Lung (tissue), 12 donors: ENCODE data around the gene TMEFF2. TPM values are rescaled to one million over a fixed set of nuclear protein-coding genes. Genes with fewer than 3 reads are reported as not detected.

Source experiments
- ATAC-seq: fragments of 200-7000 bp; cut with Tn5 transposase; one replicate; pipeline ENCODE4 v1.9.1; 2020; ENCODE audit warnings: moderate number of reproducible peaks; ENCODE audit not compliant: insufficient read depth, low FRiP score
- DNase-seq, 3 donors: peaks; one replicate each; pipeline ENCODE4 v3.0.0-alpha.2; 2013 to 2017
- H3K27ac ChIP-seq, 2 donors: one replicate each; pipeline ENCODE4 v1.5.1; 2013; ENCODE audit warnings: mild to moderate bottlenecking in 2 of 2, moderate library complexity in 2 of 2, control low read depth in 1 of 2, inconsistent platforms in 1 of 2, low read depth in 1 of 2, low read length in 1 of 2
- H3K27me3 ChIP-seq, 3 donors: one replicate each; pipeline ENCODE4 v1.5.1; 2013; ENCODE audit warnings: low read length in 2 of 3; ENCODE audit not compliant: control insufficient read depth in 3 of 3, insufficient read depth in 3 of 3
- H3K36me3 ChIP-seq, 4 donors: one replicate each; pipeline ENCODE4 v1.5.1; 2013; ENCODE audit warnings: low read length in 4 of 4, mild to moderate bottlenecking in 1 of 4, moderate library complexity in 1 of 4; ENCODE audit not compliant: control insufficient read depth in 4 of 4, insufficient read depth in 4 of 4
- H3K4me1 ChIP-seq, 5 donors: one replicate each; pipeline ENCODE4 v1.5.1; 2013; ENCODE audit warnings: low read length in 5 of 5, mild to moderate bottlenecking in 2 of 5, moderate library complexity in 1 of 5; ENCODE audit not compliant: control insufficient read depth in 5 of 5, insufficient read depth in 5 of 5
- H3K4me3 ChIP-seq: one replicate; pipeline ENCODE4 v1.5.1; 2013; ENCODE audit warnings: mild to moderate bottlenecking, control low read depth, moderate library complexity
- H3K9ac ChIP-seq, 2 donors: one replicate each; pipeline ENCODE4 v1.5.1; 2013; ENCODE audit warnings: low read length in 2 of 2, control low read depth in 1 of 2; ENCODE audit not compliant: insufficient read depth in 1 of 2
- H3K9me3 ChIP-seq, 4 donors: one replicate each; pipeline ENCODE4 v1.5.1; 2013; ENCODE audit warnings: low read length in 3 of 4, mild to moderate bottlenecking in 1 of 4, moderate library complexity in 1 of 4; ENCODE audit not compliant: control insufficient read depth in 4 of 4, insufficient read depth in 3 of 4
- CTCF ChIP-seq: IDR thresholded peaks from 2 replicates; pipeline ENCODE4 v1.5.1; 2012; ENCODE audit warnings: mild to moderate bottlenecking; ENCODE audit errors: control extremely low read depth, extremely low read depth
- WGBS, 2 donors: extraction: QIAGEN DNeasy Blood & Tissue Kit; methylation state at CpG; one replicate each; pipeline ENCODE4 v1.1.7; 2013; 5-methylcytosine and 5-hydroxymethylcytosine counted together
- polyA plus RNA-seq, 2 donors: library from polyadenylated mRNA; stranded (reverse); fragments of 200-250 nt; gene quantifications; one replicate each; pipeline ENCODE4 v1.2.1, GENCODE V29; 2013
- total RNA-seq, 2 donors: library from RNA; depleted of rRNA in 1 of 2; stranded (reverse); fragments of >200 nt in 1 of 2; gene quantifications; one replicate each; pipeline ENCODE4 v1.2.1, GENCODE V29; 2014 to 2021
- donor health status: control.
- donor health status: control.
- donor health status: Bipolar disorder and iron deficiency.
- donor health status: healthy.
- donor health status: DM: yes; HTN: yes; CAD: no.

Gene TMEFF2
- total and polyA plus RNA-seq, 4 donors, result 0.43 TPM; not detected in 3

DNA sequence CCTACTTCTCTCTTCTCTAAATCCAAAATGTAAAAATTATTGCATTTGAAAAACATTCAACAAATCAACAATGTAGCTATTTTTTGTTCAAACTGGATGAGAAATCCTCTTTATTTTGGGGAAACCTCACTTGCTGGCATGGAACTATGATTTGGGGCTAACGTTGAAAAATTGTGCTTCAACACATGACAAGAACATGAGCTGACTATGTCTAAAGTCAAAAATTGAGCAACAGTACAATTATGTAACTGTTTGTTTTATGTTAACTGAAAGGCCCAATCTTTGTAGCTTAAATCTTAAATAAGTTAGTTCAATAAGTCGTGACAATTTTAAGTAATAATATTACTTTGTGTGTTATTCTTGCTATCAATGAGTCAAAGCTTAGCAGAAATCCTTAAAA, 67.3 kb downstream of the TMEFF2 start:
- H3K36me3 ChIP-seq, result no peaks in the 10 kb centered on the region
- ATAC-seq (no peak), DNase-seq (no peak)
- no peaks in the 10 kb centered on the region for H3K27me3 ChIP-seq
- no peak overlapping the region for H3K27ac ChIP-seq
- peaks cover 0 to 16% (median 4%) of the 10 kb centered on the region in 5 donors for H3K4me1 ChIP-seq
- WGBS, 2 donors, result 42 to 56% methylated on average over 2 of the region's 2 CpGs
- no peaks in the 10 kb centered on the region for H3K9me3 ChIP-seq
- H3K4me3 ChIP-seq, result no peak overlapping the region
- TF ChIP-seq CTCF, result no peak
- no peak overlapping the region for H3K9ac ChIP-seq

DNA sequence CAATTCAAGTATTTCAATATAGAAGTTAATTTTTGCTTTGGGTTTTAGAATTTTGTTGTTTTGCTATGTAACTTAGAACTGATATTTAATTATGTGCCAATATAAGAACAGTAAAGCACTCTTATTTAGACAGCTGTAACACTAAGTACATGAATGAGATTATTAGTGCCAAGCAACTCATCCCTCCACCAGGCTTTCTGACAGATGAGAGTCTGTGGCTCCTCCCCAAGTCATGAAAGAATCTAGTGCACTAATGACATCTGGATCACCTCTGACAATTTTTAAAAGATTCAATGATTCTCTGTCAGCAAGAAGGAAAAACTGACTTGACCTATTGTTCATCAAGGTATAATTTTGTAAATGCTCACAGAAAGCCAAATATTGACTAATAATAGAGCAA, 67.8 kb downstream of the TMEFF2 start:
- ATAC-seq (no peak), DNase-seq (no peak)
- Histone ChIP-seq H3K36me3 (no peaks in the 10 kb centered on the region), H3K9ac (no peak overlapping the region), H3K27me3 (no peaks in the 10 kb centered on the region), H3K9me3 (no peaks in the 10 kb centered on the region), H3K27ac (no peak overlapping the region), H3K4me3 (no peak overlapping the region), H3K4me1 (peaks cover 0 to 16% (median 4%) of the 10 kb centered on the region in 5 donors)
- TF ChIP-seq CTCF, result no peak

DNA sequence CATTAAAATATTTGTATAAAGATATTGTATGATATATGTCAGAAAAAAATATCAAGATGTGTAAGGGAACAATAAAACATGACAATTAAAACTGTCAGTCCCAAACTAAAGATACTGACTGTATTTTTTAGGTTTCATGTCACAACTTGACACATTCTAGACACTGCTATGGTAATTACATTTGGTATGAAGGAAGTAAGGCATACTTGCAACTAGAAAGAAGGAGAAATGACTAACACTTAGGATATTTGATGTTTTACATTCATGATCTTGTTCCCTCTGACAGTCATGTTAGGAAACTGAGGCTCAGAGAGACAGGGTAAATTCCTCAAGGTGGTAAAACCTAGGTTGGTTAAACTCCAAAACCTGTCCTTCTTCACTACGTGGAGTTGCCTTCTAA, 68.3 kb downstream of the TMEFF2 start:
- TF ChIP-seq CTCF, result no peak

DNA sequence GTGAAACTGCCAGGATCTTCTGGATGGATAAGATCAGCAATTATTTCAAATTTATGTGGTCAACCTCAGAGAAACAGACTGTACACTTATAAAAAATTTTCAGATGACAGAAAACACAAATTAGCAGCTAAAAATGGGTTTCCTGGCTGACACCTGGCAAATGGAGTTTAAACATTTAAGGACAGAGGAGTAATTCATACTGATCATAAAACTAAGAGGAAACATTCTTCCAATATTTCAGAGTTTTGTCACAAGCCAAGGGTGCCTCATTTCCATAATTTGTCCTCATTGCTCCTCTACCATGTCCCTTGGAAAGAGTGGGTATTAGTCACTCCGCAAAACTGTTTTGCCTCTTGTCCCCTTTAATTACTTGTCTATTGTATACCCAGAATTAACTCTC, 70.2 kb downstream of the TMEFF2 start:
- Histone ChIP-seq H3K9ac (no peak overlapping the region), H3K9me3 (no peaks in the 10 kb centered on the region), H3K4me3 (no peak overlapping the region), H3K4me1 (peaks cover 0 to 16% (median 4%) of the 10 kb centered on the region in 5 donors), H3K36me3 (no peaks in the 10 kb centered on the region), H3K27me3 (no peaks in the 10 kb centered on the region), H3K27ac (no peak overlapping the region)
- ATAC-seq (no peak), DNase-seq (no peak)
- no peak for TF ChIP-seq CTCF
- WGBS, 2 donors, result 97 to 98% methylated on average over 1 of the region's 1 CpG

More for the DNA sequence above, 68.3 kb downstream of the TMEFF2 start:
- ATAC-seq, result no peak
- DNase-seq, result no peak
- Histone ChIP-seq H3K36me3 (no peaks in the 10 kb centered on the region), H3K9me3 (no peaks in the 10 kb centered on the region), H3K4me3 (no peak overlapping the region), H3K27ac (no peak overlapping the region), H3K4me1 (peaks cover 0 to 16% (median 4%) of the 10 kb centered on the region in 5 donors), H3K27me3 (no peaks in the 10 kb centered on the region), H3K9ac (no peak overlapping the region)
- WGBS, 2 donors, result 0% methylated on average over 1 of the region's 1 CpG
